VCaP (cell line): ENCODE results near the gene PTPA.
"Not testable (repeated sequence)": the region's sequence is repeated elsewhere in the genome, so short reads cannot be mapped to it uniquely, and the experiment has no call there.

Experiments used
- H3K27ac ChIP-seq: fragments of 450-650 bp; 2 replicates; pipeline ENCODE4 v1.5.1; 2017
- TF ChIP-seq, protein P1 (sequence below): fragments of 450-650 bp; conservative IDR thresholded peaks from 2 replicates; pipeline ENCODE4 v1.5.1; 2017; ENCODE audit warnings: mild to moderate bottlenecking, moderate library complexity

The PTPA gene

DNA sequence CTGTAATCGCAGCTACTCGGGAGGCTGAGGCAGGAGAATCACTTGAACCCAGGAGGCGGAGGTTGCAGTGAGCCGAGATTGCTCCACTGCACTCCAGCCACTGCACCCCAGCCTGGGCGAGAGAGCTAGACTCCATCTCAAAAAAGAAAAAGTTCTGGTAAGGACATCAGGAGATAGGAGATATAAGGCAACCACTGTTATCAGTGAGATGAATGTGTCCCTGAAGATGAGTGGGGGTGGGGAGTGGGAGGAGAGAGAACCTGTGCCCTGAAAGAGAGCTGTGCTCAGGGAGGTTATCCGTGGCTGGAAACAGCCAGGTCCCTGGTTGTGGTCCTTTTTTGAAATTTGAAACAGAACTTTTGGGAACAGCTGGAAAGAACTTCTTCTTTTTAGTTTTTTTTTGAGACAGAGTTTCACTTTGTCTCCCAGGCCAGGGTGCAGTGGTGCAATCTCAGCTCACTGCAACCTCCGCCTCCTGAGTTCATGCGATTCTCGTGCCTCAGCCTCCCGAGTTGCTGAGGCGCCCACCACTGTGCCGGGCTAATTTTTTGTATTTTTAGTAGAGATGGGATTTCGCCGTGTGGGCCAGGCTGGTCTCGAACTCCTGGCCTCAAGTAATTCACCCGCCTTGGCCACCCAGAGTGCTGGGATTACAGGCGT lies 2.6 kb downstream of the PTPA start:
- TF ChIP-seq, protein P1, sequence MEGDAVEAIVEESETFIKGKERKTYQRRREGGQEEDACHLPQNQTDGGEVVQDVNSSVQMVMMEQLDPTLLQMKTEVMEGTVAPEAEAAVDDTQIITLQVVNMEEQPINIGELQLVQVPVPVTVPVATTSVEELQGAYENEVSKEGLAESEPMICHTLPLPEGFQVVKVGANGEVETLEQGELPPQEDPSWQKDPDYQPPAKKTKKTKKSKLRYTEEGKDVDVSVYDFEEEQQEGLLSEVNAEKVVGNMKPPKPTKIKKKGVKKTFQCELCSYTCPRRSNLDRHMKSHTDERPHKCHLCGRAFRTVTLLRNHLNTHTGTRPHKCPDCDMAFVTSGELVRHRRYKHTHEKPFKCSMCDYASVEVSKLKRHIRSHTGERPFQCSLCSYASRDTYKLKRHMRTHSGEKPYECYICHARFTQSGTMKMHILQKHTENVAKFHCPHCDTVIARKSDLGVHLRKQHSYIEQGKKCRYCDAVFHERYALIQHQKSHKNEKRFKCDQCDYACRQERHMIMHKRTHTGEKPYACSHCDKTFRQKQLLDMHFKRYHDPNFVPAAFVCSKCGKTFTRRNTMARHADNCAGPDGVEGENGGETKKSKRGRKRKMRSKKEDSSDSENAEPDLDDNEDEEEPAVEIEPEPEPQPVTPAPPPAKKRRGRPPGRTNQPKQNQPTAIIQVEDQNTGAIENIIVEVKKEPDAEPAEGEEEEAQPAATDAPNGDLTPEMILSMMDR: no peak
- peak overlapping the region; percentile 98 for H3K27ac ChIP-seq

DNA sequence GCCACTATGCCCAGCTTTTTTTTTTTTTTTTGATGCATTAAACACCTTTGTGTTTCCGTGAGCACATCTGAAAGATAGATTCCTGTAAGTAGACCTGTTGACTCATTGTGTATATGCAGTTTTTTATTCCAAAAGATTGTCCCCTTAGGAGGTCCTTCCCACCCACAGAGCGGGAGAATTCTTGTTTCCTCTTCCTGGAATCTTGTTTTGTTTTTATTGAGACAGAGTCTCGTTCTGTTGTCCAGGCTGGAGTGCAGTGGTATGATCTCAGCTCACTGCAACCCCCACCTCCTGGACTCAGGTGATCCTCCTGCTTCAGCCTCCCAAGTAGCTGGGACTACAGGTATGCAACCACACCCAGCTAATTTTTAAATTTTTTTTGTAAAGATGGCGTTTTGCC lies 7.6 kb downstream of the PTPA start:
- H3K27ac ChIP-seq: no peak overlapping the region

DNA sequence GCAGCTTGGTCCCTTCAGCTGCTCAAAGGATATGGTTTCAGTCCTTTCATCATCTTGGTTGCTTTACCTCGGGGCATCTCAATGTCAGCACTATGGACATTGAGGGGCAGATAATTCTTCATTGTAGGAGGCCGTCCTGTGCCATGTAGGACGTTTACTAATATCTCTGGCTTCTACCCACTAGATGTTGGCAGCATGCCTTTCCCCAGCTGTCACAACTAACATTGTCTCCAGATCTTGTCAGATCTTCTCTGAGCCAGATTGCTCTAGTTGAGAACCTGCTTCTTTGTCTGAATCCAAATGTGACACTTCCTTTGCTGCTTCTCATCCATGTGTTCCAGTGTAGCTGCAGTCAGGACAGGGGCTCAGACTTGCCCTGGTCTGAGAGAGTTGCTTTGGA lies 10.3 kb downstream of the PTPA start:
- TF ChIP-seq, protein P1: no peak
- 0 out of 2 replicates have a peak overlapping the region, but pooled peaks have one; percentile 6 for H3K27ac ChIP-seq

More for the DNA sequence above, 7.6 kb downstream of the PTPA start:
- TF ChIP-seq, protein P1: no peak

DNA sequence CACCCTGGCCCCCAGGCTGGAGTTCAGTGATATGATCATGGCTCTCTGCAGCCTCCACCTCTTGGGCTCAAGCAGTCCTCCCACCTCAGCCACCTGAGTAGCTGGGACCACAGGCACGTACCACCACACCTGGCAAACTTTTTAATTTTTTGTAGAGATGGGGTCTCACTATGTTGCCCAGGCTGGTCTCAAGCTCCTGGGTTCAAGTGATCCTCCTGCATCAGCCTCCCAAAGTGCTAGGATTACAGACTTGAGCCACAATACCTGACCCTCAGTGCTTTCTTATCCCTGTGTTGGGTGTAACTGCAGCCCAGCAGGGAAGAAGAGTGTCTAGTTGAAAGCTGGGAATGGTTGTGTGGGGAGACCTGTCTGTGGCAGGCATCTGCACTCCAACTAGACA lies 10.9 kb downstream of the PTPA start:
- TF ChIP-seq, protein P1: no peak

DNA sequence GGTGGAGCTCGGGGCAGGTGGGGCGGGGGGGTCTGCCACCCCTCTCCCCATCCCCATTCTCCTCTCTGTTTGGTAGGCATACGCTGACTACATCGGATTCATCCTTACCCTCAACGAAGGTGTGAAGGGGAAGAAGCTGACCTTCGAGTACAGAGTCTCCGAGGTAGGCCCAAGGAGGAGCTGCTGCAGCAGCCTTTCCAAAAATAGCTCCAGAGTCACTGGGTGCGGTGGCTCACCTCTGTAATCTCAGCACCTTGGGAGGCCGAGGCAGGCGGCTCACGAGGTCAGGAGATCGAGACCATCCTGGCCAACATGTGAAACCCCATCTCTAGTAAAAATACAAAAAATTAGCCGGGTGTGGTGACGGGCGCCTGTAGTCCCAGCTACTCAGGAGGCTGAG lies 11.8 kb downstream of the PTPA start:
- not testable (repeated sequence) for H3K27ac ChIP-seq

More for the DNA sequence above, 10.9 kb downstream of the PTPA start:
- H3K27ac ChIP-seq: no peak overlapping the region

DNA sequence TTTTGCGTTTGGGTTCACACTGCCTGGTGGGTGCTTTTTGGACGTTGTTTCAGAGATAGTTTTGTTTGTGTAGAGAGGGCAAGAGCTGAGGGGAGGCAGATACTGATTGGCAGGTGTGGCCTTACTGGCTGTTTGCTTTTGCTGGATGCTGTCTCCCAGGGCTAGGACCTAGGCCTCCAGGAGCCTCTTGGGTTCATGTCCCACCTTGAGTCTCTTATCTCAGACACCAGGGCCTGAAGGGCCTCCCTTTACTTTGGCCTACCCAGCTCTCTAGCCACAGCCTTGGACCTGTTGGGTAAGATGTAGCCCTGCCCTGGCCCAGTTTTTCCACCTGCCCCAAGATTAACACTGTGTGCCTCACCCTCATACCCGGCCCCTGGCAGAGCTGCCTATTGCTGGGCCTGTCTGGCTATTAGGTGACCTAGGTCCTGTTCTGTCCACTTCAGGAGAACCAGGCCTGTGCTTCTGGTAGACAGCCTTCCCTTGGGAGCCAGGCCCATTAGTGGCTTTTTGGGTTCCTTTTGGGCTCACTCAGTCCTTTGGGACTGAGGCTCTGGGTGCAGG lies 13.4 kb downstream of the PTPA start:
- TF ChIP-seq, protein P1: no peak

DNA sequence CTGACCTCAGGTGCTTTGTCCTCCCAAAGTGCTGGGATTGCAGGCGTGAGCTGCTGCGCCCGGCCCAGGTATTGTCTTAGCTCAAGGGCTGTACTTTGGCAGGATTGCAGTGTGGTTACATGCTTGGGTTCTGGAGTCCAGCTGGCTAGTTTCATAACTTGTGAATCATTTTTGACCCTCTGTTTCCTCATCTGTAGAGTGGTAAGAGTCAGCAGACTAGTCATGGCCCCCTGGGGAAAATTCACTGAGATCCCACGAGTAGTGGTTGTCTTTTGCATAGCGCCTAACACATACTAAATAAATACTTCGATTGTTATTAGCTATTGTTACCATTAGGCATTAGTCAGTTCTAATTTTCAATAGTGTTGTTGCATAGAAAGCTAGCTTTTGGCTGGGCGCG lies 14.3 kb downstream of the PTPA start:
- H3K27ac ChIP-seq: no peak overlapping the region

More for the DNA sequence above, 13.4 kb downstream of the PTPA start:
- H3K27ac ChIP-seq: no peak overlapping the region

More for the DNA sequence above, 14.3 kb downstream of the PTPA start:
- TF ChIP-seq, protein P1: no peak
